ENCODE data around the gene BLVRA.

GRCh38 chr7:43781726-43782607 lies 23.5 kb downstream of the BLVRA start:
- TF ChIP-seq CTCF (IDR thresholded peaks at IDR 0.05; ENCODE audit: low read length) (no peak), EZH2 (optimal IDR thresholded peaks at IDR 0.05; ENCODE audit: low read depth, low read length) (no peak)
